Stimulated activated CD4-positive, alpha-beta T cell treated with anti-CD3 and anti-CD28 coated beads, Interleukin-15, amount 100 ng/mL, for 48 hours (primary cell): ENCODE results near the gene ARHGEF16.

Experiments used
- DNase-seq, 2 donors: peaks; one replicate each; pipeline ENCODE4 v3.0.0-alpha.2; 2020; ENCODE audit warnings: low read depth in 2 of 2

Gene ARHGEF16

DNA sequence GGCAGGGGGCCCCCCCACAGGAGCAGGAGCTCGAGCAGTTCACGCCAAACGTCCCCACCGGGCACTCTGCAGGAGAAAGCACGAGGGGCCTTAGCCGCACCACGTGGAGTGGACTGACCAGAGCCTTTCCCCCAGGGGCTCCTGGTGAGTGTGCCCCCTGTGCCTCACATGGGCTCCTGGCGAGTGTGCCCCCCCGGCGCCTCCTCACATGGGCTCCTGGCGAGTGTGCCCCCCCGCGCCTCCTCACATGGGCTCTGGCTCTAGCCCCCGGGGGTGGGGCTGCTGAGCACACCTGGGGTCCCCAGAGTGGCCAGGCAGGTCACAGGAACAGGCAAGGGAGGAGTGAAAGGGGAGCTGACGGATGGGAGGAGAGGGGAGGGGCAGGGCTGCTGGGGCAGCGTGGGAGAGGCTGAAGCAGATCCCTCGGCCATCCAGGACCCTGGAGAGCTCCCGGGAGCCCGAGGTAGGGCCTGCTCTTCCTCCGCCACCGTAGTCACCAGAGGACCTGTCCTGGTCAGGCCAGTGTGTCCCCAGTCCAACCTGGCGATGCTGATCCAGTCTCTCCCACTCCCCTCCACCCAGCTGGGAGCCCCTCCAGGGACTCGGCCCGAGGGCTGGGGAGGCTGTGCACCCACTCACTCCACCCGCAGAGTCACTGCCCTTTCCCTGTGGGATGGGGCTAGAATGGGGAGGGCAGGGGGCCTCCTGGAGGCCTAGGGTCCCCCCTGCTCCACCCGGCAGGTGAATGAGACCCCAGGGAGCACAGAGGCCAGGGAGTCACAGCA, 47.6 kb downstream of the ARHGEF16 start:
- no peak for DNase-seq

DNA sequence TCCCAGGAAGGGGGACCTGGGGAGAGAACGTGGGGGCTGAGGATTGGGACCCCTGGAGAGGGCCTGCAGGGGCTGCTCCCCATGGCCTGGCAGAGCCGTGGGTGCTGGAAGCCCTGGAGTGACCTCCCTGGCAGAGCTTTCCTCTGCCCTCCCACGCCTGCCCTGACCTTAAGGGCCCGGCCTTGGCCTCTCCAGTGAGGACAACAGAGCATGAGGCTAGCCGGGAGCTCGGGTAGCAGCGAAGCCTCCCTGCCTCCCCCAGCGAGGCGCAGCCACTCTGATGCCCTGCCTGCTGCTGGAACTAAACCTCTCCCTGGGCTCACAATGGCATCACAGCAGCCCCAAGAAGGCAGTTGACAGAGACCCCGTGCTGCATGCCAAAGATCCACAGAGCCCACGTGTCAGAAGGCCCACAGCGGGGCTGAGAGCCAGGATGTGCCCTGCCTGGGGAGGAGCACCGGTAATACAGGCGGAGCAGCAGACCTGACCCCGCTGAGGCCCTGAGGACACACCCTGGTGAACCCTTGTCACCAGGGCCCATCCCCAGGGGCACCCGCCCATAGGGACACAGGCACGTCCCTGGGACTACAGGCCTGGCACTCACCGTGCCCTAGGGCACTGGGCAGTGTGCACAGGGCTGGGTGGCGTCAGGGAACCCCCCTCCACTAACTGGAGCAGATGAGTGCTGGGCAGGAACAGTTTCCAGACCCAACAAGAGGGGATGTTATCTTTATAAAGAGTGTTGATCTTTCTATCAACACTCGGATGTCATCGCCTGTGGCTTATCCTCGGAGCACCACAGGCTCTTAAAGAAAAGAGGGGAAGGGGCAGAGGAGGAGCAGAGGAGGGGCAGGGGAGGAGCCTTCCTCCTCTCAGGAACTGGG, 48.4 kb downstream of the ARHGEF16 start:
- no peak for DNase-seq

DNA sequence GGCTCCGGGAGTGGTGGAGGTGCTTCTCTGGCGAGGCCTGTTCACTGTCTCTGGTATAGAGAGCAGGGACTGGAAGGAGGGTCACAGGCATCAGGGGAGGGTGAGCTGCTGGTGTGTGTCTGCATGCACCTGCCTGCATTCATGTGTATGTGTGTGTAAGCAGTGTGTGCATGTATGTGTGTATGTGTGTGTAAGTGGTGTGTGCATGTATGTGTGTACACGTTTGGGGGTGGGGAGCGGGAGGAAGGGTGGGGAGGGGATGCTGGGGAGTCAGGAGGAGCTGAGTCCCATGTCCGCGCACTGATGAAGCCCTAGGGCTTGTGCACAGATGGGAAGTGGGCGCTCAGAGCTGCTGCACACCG, 49.0 kb downstream of the ARHGEF16 start:
- DNase-seq: no peak

DNA sequence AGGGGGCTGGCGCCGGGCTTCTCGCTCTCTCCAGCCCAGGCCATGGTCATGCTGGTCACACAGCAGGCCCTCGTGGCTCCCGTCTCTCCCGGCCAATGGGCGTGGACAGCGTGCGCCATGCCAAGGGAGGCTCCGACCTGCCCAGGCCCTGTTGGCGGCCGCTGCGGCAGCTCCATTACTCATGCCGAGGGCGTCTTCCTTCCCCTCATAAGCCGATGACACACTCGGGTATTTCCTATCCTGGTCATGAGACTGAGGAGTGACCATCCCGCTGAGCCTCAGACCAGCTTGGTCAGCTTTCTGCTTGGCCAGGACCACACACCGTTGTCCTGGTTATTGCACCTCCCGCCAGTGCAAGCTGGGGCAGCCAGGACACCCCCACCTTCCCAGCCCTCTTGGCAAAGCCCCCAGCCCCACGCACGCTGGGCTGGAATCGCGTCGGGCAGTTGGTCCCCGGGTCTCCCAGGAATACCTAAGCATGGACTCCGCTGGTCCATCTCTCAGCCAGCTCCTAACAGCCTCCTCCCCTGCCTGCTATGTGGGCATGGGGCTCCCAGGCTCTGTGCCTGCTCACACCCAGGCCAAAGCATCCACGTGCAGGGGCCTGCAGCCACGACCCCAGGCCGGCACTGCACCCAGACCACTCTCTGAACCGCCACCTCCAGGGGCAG, 49.8 kb downstream of the ARHGEF16 start:
- DNase-seq: no peak

DNA sequence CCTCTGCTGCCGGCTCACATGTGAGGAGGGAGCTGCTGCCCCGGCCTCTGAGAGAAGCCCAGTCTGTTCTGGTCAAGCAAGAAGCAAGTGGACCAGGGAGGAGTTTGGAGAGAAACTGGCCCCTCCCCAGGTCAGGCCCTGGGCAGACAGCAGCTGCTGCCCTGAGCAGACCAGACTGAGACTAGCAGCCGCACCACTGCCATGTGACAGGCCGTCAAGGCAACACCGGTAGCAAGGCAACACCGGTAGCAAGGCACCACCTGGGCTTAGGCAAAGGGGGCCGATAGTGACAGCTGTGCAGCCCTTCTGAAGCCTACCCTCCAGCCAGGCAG, 50.3 kb downstream of the ARHGEF16 start:
- DNase-seq: no peak

DNA sequence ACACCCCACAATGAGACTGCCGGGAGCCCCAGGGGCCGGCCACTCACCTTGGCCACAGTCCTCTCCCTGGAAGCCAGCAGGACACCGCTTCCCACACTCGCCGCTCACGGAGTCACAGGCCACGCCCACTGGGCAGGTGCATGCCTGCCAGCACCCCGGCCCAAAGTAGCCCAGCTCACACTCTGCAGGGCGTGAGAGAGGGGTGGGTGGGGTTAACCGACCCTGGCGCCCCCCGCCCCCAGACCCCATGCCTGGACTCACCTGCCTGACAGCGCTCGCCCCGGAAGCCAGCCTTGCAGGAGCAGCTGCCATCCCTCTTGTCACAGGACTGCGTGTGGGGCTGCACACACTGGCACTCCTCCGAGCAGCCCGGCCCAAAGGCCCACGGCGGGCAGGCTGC, 50.7 kb downstream of the ARHGEF16 start:
- DNase-seq: no peak

DNA sequence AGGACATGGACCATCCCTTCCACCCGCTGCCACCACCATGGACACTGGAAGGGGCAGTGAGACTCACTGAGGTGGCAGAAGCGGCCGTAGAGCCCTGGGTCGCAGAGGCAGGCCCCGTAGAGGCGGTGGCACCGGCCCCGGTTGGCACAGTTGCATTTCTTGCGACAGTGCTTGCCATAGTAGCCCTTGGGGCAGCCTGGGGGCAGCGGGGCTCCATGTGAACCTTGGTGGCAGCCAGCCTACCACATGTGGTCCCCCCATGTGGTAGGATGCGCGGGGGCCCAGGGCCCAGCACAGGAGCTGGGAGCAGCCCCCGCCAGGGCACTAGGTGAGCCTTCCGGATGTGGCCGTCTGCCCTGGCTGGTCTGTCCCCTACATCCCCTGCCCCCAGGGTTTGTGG, 51.6 kb downstream of the ARHGEF16 start:
- DNase-seq: no peak

DNA sequence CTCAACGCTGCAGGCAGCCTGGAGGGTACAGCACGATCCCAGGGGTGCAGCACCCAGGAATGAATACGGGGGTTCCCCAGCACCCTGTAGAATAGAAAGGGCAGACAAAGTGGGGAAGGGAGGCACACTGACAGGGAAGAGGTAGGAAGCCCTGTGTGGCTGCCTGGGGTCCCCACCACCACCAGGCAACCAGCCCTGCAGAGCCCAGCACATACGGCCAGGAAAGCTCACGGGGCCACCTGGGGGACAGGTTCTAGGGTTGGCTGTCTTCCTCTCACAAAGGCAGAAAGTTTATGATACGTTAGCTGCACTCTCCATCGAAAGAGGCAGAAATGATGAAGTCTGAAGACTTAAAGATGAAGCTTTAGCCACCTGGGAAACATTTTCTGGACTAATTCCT, 52.5 kb downstream of the ARHGEF16 start:
- DNase-seq: no peak

DNA sequence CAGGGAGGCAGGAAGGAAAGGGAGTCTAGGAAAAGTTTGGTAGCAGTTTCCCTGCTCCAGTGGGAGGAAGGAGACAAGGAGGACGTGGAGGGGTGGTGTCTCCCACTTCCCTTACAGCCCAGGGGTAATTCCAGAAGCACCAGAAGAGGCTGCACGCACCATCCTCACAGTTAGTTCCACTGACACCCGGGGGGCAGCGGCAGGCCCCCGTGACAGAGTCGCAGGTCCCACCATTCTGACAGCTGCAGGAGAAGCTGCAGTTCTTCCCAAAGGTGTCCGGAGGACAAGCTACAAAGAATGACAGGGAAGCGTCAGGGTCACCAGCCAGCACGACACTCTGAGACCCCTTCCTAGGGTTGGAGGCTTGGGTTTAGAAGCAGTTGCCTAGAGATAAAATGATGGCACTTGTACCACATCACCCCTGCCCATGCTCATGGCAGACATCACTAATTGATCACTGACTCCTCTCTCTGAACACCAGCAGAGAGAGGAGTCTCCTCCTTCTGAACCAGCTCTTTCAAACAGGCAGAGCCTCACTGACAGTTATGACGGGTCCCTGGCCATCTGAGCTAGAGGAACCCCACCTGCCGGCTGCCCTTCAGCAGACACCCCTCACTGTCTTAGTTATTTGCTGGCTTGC, 53.3 kb downstream of the ARHGEF16 start:
- no peak for DNase-seq

DNA sequence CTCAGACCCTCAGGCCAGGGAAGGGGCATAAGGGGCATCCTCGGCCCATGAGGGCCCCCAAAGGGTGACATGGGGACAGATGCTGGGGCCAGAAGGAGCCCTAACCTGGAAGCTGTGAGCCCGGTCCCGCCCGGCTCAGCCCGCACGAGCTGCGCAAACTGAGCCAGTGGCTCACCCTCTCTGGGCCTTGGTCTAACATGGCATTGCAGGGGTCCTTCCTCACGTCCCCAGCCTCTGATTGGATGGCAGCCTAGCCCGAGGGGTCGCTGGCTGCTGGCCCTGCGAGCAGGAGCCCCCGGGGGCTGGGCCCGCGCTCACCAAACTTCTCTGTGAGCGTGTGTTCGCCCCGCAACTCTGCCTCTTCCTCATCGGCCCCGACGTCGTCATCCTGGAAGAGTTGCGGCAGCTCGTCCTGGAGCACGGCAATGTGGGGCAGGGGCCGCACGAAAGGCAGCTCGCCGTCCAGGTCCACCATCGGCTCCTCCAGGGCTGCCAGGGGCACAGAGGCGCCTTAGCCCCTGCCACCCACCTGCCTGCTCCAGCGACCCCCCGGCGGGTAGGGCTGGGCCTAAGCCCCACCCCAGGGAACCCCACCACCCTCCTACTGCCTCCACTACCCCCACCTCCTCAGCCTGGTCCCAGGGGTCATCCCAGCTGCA, 54.4 kb downstream of the ARHGEF16 start:
- DNase-seq: no peak

DNA sequence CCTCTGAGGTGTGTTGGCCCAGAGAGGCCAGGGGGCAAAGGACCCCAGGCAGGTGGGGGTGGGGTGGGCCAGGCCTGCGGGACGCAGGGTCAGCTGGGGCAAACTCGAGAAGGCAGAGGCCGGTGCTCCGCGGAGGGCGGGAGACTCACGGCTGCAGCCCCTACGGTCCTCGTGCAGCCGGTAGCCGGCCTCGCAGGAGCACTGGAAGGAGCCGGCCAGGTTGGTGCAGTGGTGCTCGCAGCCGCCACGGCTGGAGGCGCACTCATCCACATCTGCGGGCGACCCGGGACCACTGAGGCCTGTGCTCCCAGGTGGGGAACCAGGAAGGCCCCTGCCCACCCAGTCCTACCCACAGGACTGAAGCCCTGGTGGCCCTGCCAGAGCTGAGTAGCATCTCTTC, 55.3 kb downstream of the ARHGEF16 start:
- DNase-seq: no peak

DNA sequence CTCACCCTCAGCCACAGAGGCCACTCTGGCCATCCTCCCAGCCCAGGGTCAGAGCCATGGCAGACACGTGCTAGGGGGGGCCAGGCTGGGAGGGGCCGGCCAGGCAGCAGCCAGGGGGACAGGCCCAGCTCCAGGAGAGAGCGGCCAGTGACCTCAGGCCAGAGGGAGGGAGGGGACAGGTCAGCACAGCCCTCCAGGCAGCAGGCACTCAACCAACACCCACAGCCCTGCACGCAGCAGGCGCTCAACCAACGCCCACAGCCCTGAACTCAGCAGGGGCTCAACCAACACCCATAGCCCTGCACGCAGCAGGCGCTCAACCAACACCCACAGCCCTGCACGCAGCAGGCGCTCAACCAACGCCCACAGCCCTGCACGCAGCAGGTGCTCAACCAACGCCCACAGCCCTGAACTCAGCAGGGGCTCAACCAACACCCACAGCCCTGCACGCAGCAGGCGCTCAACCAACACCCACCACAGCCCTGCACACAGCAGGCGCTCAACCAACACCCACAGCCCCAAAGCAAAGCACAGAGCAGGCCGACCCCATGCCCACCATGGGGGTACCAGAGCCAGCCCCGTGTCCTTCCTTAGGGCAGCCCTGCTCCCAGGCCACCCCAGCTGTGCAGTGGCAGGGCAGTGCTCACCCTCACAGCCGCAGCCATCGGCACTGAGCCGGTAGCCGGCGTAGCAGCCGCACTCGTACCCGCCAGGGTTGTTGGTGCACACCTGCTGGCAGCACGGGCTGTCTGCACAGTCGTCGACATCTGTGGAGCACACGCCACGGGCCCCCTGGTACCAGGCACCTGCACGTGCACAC, 55.9 kb downstream of the ARHGEF16 start:
- DNase-seq: no peak

DNA sequence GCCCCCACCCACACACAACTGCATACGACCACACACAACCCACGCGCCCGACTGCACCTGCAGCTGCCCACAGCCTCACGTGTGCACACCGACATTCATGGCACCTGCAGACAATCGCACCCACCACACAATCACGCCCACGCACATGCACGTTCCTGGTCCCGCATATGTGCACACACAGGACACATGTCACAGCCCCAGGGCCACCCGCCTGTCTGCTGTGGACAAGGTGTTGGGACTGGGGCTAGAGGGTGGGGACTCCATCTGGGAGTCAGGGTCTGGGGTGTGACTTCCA, 56.4 kb downstream of the ARHGEF16 start:
- DNase-seq: no peak

DNA sequence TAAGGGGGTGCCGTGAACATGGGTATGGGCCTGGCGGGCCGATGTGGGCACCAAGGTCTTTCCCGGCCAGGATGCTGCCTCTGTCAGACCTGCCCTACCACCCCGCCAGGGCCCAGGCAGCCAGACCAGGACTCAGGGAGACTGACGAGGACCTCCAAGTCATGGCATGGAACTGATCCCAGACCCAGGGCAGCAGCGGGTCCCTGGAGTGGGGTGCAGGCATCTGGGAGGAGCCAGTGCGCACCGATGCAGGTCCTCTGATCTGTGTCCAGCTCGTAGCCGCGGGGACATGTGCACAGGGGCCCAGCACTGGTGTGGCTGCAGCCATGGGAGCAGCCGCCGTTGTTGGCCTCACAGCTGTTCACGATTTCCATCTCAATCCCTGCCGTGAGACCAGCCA, 56.8 kb downstream of the ARHGEF16 start:
- no peak for DNase-seq

DNA sequence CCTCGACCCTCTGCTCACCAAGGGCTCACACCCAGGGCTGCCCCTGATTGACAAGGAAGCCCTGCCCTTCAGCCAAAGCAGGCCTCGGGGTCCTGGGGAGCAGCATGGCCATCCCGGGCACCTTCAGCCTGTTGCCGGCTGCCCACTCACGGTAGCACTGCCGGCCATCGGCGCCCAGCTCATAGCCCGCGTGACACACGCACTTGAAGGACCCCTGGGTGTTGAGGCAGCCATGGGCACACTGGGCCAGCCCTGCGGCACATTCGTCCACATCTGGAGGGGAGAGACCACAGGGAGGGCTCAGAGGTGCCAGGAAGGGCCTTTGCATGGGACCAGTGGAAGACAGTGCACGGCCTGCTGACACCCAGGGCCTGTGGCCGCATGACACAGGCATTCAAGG, 57.4 kb downstream of the ARHGEF16 start:
- DNase-seq: no peak

DNA sequence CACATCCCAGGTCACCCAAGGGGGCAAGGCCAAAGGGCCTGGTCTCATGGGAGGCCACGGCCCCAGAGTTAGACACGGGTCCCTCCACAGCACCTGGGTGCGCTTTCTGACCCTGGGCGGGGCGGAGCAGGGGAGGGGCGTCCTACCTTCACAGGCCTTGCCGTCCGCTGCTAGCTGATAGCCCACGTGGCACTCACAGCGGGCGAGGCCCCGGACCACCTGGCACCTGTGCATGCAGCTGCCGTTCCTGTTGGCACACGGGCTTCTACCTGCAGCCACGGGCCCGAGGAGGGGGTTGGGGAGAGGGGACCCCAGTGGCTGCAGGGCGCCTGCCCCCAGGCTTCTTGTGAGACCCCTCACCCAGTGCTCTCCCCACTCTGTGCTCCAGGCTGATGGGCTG, 59.9 kb downstream of the ARHGEF16 start:
- DNase-seq: no peak

DNA sequence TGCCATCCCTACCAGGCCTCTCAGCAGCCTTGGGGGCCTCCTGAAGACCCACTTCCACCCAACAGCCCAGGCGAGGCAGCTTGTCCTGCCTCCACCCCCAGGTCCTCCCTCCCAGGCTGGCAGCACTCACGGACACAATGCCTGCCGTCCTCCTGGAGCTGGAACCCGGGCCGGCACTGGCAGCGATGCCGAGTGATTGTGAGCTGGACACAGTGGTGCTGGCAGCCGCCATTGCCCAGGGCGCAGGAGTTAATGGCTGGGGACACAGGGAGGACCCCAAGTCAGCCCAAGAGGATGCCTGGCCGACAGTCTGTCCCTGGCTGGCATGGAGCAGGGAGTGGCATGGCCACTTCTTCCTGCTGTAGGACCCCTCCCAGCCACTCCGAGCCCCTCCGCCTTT, 60.8 kb downstream of the ARHGEF16 start:
- no peak for DNase-seq

DNA sequence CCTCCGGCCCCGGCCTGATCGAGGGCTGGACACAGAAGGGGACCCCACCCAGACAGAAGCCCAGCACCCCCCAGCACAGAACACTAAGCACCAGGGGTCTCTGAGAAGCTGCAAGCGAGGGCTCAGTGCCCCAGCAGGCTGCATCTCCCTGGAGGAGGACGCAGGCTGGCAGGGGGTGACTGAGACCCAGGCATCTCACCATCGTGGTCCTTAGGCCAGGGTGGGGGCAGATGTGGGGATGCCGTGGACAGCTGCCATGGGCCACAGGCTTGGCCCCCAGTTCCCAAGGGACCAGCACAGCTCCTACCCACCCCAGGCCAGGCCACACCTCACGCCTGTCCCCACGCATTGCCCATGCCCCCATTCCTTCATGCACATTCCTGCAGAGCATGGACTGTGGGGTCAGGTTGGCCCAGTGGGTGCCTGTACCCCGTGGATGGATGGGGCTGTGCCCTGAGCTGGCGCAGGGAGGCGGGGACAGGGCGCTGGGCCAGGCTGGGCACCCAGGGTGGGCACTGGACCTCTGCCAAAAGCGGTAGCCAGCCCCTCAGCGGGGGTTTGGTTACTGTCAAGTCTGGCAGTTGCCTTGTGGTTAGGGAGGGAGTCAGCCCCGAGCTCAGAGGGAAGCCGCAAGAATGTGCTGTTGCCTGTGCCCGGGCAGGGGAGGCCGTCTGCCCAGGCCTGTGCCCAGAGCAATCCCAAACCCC, 61.5 kb downstream of the ARHGEF16 start:
- no peak for DNase-seq

DNA sequence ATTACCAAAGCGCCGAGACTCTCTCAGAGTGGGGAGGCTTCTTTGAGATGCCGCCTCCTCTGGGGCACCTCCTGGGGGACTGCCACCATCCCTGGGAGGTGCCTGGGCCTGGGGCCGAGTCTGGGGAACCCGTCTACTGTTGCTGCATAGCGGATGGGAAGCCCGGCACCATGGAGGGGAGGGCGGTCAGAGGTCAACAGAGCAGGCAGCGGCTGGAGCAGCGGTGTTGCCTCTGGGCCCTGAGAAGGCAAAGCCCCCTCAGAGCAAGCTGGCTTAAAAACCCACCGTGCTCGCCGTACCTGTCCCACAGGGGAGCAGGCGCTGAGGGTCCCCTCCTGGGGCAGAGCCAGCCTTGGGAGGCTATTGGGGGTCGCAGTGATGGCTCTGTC, 62.0 kb downstream of the ARHGEF16 start:
- DNase-seq: no peak

DNA sequence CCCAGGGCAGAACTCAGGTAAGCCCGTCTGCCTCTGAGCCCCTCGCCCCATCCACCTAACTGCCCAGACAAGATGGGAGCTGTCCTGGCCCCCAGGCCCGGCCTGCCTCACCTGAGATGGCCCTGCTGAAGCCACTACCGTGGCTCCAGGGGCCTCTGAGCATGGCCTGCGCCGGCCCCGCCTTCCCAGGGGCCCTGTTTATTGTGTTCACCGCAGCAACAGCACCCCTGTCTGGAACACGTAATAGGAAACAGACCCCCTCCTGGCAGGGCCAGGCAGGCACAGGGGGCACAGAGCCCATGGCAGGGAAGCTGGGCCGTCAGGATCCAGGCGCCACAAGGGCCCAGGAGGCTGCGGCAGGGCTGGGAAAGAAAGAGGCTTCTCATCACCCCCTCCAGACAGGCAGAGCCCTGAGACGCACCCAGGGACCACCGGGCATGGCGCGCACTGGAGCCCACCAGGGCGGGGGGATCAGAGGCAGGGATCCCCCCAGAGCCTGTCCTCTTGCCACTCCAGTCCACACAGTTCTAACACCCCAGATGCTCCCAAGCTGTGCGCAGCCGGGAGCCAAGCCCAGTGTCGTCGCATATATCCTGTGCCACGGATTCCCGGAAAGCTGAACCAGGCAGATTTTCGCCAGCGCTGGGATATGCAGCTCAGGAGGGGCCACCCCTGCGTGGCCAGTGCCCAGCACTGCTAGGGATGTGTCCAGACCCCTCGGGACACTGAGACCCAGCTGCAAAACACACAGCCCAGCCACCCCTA, 62.6 kb downstream of the ARHGEF16 start:
- DNase-seq: no peak
